ENCODE data around the gene C2orf92.

The C2orf92 gene

DNA sequence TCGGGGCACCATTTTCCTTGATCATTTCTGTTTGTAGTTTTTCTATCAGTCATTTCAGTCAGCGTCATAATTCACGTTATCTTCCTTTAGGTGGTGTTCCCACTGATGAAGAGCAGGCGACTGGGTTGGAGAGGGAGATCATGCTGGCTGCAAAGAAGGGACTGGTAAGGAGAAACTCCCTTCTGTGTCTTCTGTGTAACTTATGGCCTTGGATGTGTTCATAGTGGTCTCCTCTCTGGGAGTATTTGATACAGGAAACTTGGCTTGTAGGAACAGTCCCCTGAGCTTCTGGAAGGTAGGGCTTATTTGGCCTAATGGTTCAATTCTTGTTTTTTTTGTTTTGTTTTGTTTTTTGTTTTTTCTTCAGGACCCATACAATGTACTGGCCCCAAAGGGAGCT is 22.5 kb upstream of the C2orf92 start:
- TF ChIP-seq, protein P1, sequence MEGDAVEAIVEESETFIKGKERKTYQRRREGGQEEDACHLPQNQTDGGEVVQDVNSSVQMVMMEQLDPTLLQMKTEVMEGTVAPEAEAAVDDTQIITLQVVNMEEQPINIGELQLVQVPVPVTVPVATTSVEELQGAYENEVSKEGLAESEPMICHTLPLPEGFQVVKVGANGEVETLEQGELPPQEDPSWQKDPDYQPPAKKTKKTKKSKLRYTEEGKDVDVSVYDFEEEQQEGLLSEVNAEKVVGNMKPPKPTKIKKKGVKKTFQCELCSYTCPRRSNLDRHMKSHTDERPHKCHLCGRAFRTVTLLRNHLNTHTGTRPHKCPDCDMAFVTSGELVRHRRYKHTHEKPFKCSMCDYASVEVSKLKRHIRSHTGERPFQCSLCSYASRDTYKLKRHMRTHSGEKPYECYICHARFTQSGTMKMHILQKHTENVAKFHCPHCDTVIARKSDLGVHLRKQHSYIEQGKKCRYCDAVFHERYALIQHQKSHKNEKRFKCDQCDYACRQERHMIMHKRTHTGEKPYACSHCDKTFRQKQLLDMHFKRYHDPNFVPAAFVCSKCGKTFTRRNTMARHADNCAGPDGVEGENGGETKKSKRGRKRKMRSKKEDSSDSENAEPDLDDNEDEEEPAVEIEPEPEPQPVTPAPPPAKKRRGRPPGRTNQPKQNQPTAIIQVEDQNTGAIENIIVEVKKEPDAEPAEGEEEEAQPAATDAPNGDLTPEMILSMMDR (conservative IDR thresholded peaks at IDR 0.05; ENCODE audit: low read length), result no peak
- DNase-seq (ENCODE audit: low read depth), result no peak

DNA sequence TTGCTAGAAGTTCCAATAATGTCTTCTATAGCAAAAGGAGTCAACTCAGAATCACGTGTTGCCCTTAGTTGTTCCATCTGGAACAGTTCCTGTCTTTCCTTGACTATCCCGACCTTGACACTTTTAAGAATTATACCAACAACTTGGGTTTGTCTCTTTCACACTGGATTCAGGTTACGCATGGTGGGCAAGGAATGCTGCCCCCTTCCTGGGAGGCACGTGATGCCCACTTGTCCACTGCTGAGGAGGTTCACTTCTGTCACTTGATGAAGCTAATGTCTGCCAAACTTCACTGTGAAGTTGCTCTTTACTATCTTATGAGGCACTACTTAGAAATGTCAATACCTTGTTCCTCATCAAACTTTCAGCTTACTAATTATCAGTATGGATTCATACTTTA is 18.4 kb upstream of the C2orf92 start:
- H3K4me3 ChIP-seq (ENCODE audit: low read length), result no peak overlapping the region
- TF ChIP-seq, protein P1 (conservative IDR thresholded peaks at IDR 0.05; ENCODE audit: low read length), result no peak
- no peak for DNase-seq (ENCODE audit: low read depth)

More for the DNA sequence above, 22.5 kb upstream of the C2orf92 start:
- peak overlapping the region; percentile 95 for H3K4me3 ChIP-seq (ENCODE audit: low read length)

DNA sequence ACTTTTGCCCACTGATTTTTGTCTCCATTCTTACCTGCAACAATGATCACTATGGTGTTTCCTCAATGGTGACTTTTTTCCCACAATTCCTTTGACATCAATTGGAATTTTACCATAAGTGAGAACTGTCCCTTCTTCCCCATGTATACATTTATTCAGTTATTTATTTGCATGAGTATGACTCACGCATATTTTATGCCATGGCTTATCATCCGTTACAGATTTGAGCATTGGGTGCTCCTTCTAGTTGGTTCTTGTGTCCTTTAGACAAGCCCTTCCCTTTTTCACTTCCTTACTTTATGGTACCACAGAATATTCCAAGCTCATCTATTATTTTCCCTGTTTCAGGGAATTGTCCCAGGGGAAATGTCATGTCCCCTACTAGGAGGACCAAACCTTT is 16.0 kb upstream of the C2orf92 start:
- H3K4me3 ChIP-seq (ENCODE audit: low read length), result no peak overlapping the region
- no peak for DNase-seq (ENCODE audit: low read depth)
- TF ChIP-seq, protein P1 (conservative IDR thresholded peaks at IDR 0.05; ENCODE audit: low read length), result no peak

DNA sequence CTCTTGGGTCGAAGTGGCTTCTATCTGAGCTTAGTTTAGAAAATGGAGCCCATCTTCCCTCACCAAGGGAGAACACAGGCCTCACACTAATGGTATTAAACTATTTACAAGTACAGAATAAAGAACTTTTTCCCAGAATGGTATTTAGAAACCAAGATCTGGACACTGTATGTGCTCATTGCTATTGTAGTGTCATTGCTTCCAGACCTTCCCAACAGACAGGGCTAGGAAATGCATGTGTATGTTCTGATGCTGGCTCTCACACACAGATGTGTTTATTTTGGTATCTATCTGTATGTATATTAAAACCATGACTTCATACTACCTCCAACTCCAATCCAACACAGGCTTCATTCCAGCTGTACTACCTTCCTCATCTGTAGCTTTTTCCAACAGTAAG is 15.6 kb upstream of the C2orf92 start:
- H3K4me3 ChIP-seq (ENCODE audit: low read length), result no peak overlapping the region
- DNase-seq (ENCODE audit: low read depth), result no peak

DNA sequence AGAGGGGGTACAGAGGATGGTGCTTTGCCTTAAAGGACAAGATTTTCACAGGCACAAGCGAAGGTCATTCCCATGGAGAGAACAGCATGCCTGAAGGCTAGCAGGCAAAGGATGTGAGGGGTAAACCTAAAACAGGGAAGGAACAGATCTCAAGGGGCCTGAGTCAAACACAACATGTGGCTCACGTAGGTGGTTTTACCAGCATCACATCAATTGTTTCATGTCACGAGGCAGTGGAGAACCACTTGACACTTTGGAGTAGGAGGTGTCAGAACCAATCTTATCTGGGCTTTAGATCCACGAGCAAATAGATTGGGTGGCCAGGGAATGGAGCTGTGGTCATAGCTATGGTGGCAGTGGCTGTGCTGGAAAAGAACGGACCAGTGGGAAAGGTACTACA is 15.2 kb upstream of the C2orf92 start:
- TF ChIP-seq, protein P1 (conservative IDR thresholded peaks at IDR 0.05; ENCODE audit: low read length), result no peak
- H3K4me3 ChIP-seq (ENCODE audit: low read length), result no peak overlapping the region
- DNase-seq (ENCODE audit: low read depth), result no peak

More for the DNA sequence above, 15.6 kb upstream of the C2orf92 start:
- TF ChIP-seq, protein P1 (conservative IDR thresholded peaks at IDR 0.05; ENCODE audit: low read length), result no peak

DNA sequence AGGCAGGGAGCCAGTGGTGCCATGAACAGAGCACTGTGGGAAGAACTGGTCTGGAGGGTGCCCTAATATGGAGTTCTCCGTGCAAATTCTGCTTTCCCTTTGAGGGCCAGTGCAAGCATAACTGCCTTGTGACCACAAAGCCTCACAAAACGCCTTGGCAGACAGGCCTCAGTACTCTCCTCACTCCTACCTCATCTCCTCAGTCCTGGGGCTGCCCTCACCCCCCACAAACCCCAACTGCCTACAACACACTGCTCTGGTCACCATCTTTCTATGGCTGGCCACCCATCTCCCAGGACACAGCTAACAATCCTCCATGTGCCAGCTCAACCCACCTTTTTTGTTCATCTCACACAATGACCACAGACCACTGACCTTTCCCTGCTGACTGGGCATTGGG is 14.7 kb upstream of the C2orf92 start:
- no peak overlapping the region for H3K4me3 ChIP-seq (ENCODE audit: low read length)
- TF ChIP-seq, protein P1 (conservative IDR thresholded peaks at IDR 0.05; ENCODE audit: low read length), result no peak
- no peak for DNase-seq (ENCODE audit: low read depth)

DNA sequence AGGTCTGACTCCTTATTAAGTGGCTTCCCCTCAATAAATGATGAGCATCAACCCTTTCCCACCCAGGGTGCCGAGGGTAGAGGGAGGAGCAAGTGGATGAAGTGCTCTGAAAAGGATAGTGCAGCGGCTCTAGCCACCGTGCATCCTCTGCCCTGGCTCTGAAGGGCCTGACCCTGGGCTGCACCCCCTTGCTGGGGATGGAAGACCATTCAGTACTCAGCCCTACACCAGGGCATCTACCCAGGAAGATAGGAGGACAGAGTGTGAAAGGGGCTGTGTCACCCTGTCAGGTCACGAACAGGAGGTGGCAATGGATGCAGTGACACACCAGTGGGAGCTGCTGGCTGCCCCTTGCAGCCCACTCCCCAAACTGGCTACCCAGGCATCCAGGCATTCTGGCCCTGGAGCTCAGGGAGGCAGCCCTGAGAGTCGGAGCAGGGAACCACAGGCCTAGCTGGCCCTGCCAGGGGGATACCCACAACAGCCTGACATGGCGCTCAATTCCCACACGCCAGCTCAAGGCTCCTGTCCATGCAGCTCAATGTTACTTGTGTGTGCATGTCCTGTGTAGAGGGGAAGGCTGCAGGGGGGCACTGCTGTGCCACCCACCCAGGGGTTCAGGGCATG is 13.3 kb upstream of the C2orf92 start:
- H3K4me3 ChIP-seq (ENCODE audit: low read length), result no peak overlapping the region
- no peak for DNase-seq (ENCODE audit: low read depth)
- TF ChIP-seq, protein P1 (conservative IDR thresholded peaks at IDR 0.05; ENCODE audit: low read length), result no peak

Data from AG10803 (cell line).